Measurements from ENCODE around the gene MTX1. TPM values are rescaled to one million over a fixed set of nuclear protein-coding genes. Genes with fewer than 3 reads are reported as not detected.

Gene MTX1
- total and polyA plus RNA-seq, 9 of the 15 experiments (the other 6 are each of a cell fraction or from before 2014, with no cell fraction given), result 29.1 to 98.4 (median 66.9) TPM

- TF ChIP-seq REST (IDR thresholded peaks at IDR 0.05; ENCODE audit: borderline replicate concordance), result no peak
- TF ChIP-seq REST (CRISPR knock-in tag; IDR thresholded peaks at IDR 0.05; ENCODE audit: low read depth), result no peak
- TF ChIP-seq ZNF384 (IDR thresholded peaks at IDR 0.05; ENCODE audit: low read depth, low read length), result no peak
- no peak for TF ChIP-seq ZNF655 (CRISPR knock-in tag; IDR thresholded peaks at IDR 0.05)
- TF ChIP-seq KLF13 (tag; IDR thresholded peaks at IDR 0.05; ENCODE audit: borderline replicate concordance, low read depth), result no peak
- TF ChIP-seq ZZZ3 (IDR thresholded peaks at IDR 0.05), result no peak
- no peak for TF ChIP-seq HDAC2 (IDR thresholded peaks at IDR 0.05)
- TF ChIP-seq CCNT2 (IDR thresholded peaks at IDR 0.05; ENCODE audit: borderline replicate concordance, extremely low read depth, insufficient read length, low read depth, low read length), result no peak
- TF ChIP-seq KLF16 (IDR thresholded peaks at IDR 0.05), result no peak
- TF ChIP-seq, protein P1, sequence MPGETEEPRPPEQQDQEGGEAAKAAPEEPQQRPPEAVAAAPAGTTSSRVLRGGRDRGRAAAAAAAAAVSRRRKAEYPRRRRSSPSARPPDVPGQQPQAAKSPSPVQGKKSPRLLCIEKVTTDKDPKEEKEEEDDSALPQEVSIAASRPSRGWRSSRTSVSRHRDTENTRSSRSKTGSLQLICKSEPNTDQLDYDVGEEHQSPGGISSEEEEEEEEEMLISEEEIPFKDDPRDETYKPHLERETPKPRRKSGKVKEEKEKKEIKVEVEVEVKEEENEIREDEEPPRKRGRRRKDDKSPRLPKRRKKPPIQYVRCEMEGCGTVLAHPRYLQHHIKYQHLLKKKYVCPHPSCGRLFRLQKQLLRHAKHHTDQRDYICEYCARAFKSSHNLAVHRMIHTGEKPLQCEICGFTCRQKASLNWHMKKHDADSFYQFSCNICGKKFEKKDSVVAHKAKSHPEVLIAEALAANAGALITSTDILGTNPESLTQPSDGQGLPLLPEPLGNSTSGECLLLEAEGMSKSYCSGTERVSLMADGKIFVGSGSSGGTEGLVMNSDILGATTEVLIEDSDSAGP (CRISPR knock-in tag; IDR thresholded peaks at IDR 0.05), result no peak
- no peak for TF ChIP-seq NONO (IDR thresholded peaks at IDR 0.05; ENCODE audit: low read depth in 2 of 2, low read length in 1 of 2)
Measured at GRCh38 chr1:155209312-155209721, 822 bp downstream of the MTX1 start (continued).

All from K562 (cell line).